ENCODE results near the gene TMEM88. TPM values are rescaled to one million over a fixed set of nuclear protein-coding genes. Genes with fewer than 3 reads are reported as not detected.
A peak's percentile ranks its signal among the peaks of the same experiment; 100 is the strongest.

The TMEM88 gene
- total and polyA plus RNA-seq, 2 of the 13 experiments (the other 11 are each of a cell fraction or from before 2014, with no cell fraction given) = 0.31 to 0.66 TPM

DNA sequence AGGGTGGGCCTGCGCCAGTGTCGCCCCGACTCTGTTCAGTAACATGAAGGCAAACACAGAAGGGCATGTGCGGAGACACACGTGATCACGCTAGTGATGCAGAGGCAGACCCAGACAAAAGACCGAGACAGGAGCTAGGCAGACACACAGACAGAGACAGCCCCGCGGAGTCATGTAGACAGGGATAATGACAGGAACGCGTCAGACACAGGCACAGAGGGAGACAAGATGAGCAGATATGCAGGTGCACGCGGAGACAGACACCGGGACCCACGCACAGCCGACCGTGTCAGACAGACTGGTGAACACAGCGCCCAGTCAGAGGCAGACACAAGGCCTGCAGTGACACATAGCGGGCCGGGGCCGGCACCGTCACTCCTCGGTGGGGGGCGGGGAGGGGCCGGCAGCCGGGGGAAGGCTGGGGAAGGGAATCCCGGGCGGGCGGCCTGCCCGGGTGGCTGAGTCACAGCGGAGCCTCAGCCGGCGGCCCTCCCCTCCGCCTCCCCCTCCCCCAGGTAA, 13.4 kb upstream of the TMEM88 start (continued):
- TF ChIP-seq ZNF468 (CRISPR knock-in tag; IDR thresholded peaks at IDR 0.05) (no peak), ZNF343 (CRISPR knock-in tag; IDR thresholded peaks at IDR 0.05) (0 out of 2 replicates have a peak, but pooled peaks have one; percentile 60), ZNF317 (CRISPR knock-in tag; IDR thresholded peaks at IDR 0.05) (0 out of 2 replicates have a peak, but pooled peaks have one; percentile 19), POLR2A (IDR thresholded peaks at IDR 0.05; ENCODE audit: insufficient read depth in 1 of 2, low read depth in 2 of 2, low read length in 2 of 2) (peak; percentile 45 to 73; a peak in 3 of 4 replicates), TGIF2 (CRISPR knock-in tag; IDR thresholded peaks at IDR 0.05) (no peak; the same call in 1 of the 2 replicates)
- TF ChIP-seq, protein P1, sequence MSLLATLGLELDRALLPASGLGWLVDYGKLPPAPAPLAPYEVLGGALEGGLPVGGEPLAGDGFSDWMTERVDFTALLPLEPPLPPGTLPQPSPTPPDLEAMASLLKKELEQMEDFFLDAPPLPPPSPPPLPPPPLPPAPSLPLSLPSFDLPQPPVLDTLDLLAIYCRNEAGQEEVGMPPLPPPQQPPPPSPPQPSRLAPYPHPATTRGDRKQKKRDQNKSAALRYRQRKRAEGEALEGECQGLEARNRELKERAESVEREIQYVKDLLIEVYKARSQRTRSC (CRISPR knock-in tag; IDR thresholded peaks at IDR 0.05; ENCODE audit: low read depth) = 0 out of 2 replicates have a peak, but pooled peaks have one; percentile 13
- TF ChIP-seq, protein P2, sequence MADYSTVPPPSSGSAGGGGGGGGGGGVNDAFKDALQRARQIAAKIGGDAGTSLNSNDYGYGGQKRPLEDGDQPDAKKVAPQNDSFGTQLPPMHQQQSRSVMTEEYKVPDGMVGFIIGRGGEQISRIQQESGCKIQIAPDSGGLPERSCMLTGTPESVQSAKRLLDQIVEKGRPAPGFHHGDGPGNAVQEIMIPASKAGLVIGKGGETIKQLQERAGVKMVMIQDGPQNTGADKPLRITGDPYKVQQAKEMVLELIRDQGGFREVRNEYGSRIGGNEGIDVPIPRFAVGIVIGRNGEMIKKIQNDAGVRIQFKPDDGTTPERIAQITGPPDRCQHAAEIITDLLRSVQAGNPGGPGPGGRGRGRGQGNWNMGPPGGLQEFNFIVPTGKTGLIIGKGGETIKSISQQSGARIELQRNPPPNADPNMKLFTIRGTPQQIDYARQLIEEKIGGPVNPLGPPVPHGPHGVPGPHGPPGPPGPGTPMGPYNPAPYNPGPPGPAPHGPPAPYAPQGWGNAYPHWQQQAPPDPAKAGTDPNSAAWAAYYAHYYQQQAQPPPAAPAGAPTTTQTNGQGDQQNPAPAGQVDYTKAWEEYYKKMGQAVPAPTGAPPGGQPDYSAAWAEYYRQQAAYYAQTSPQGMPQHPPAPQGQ (CRISPR knock-in tag; IDR thresholded peaks at IDR 0.05; ENCODE audit: borderline replicate concordance) = 0 out of 2 replicates have a peak, but pooled peaks have one; percentile 39

DNA sequence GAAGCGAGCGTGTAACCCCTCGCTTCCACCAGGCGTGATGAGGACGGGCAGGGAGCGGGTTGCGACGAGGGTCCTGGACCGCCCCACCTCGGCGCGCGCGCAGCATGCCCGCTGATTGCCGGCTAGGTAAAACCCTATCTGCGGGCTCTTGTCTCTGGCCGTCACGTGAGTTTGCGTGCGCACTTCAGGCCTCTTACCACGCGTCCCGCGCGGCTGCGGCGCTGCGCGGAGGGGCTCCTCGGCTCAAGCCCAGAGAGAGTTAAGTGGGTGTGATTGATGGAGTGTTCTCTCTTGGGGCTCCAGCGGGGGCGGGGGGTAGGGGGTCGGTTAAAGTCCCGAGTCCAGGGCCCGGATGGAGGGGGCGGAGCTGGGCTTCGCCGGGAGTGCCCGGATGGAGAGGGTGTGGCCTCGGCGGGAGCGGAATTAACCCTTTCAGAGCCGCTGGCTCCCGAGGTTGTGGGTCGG, 12.9 kb upstream of the TMEM88 start:
- Histone ChIP-seq H3K4me2 (ENCODE audit: low read depth, low read length) (peak overlapping the region; percentile 99), H3K79me2 (ENCODE audit: insufficient read depth, low read length) (peaks cover 61% of the 10 kb centered on the region), H3K4me1 (ENCODE audit: insufficient read depth, low read length) (peaks cover 49% of the 10 kb centered on the region), H2AFZ (ENCODE audit: low read length) (no peak overlapping the region), H3K36me3 (replicated peaks in 1 of 2; ENCODE audit: control insufficient read depth in 1 of 2, insufficient read depth in 2 of 2, low read length in 2 of 2) (peaks cover 13 to 15% of the 10 kb centered on the region in 2 experiments; a peak in 4 of 5 replicates), H3K4me3 (replicated peaks in 1 of 3; ENCODE audit: insufficient read depth in 1 of 3, low read depth in 2 of 3, low read length in 3 of 3) (peak overlapping the region; percentile 83 to 95 (median 86)), H4K20me1 (ENCODE audit: insufficient read depth, low read length) (peaks cover 26% of the 10 kb centered on the region), H3K9me3 (ENCODE audit: low read length) (no peaks in the 10 kb centered on the region), H3K9ac (ENCODE audit: insufficient read depth, low read depth, low read length) (peak overlapping the region; percentile 96), H3K27me3 (ENCODE audit: control insufficient read depth in 1 of 2, insufficient read depth in 2 of 2, low read length in 2 of 2) (peaks cover 0 to 3% of the 10 kb centered on the region in 2 experiments; a peak in 1 of 5 replicates), H3K27ac (ENCODE audit: extremely low read length, insufficient read depth, low read length) (peak overlapping the region; percentile 97)
- WGBS (ENCODE audit: low lambda C conversion rate) = 0% methylated on average over 6 of the region's 46 CpGs
- no TSS peak for BruUV-seq (replicated peaks)
- ChIA-PET POLR2A (interaction anchor here (0.8 to 6.4 kb wide), 12 partner anchors 8 to 439 kb away, joined by 3 to 159 read pairs (median 4); partner anchors contain the start of genes CNTROB, CYB5D1, KDM6B and MPDU1), CTCF (ENCODE audit: low intra/inter-chr PET ratio, low total read pairs) (interaction anchor here (0.8 kb wide), 1 partner anchor 19 kb away, joined by 3 read pairs; no protein-coding TSS in a partner anchor)
- ATAC-seq (peak; percentile 30), FAIRE-seq (peak; percentile 53), DNase-seq (ENCODE audit: low spot score) (peak; percentile 80)
- intact Hi-C loops (cut with micrococcal nuclease; ENCODE audit: unreplicated experiment) (loop anchor here (5.0 kb wide), 1 partner anchor 200 kb away; no protein-coding TSS in a partner anchor), in situ Hi-C loops (cut with HindIII; ENCODE audit: extremely low pct_ligation_motif_present, low pct_unique_long_range_greater_than_20kb) (loop anchor here (10.0 kb wide), 1 partner anchor 267 kb away; the partner anchor contains the start of gene CD68)
- TF ChIP-seq, protein P3, sequence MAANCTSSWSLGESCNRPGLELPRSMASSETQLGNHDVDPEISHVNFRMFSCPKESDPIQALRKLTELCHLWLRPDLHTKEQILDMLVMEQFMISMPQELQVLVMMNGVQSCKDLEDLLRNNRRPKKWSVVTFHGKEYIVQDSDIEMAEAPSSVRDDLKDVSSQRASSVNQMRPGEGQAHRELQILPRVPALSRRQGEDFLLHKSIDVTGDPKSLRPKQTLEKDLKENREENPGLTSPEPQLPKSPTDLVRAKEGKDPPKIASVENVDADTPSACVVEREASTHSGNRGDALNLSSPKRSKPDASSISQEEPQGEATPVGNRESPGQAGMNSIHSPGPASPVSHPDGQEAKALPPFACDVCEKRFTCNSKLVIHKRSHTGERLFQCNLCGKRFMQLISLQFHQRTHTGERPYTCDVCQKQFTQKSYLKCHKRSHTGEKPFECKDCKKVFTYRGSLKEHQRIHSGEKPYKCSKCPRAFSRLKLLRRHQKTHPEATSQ (CRISPR knock-in tag; IDR thresholded peaks at IDR 0.05; ENCODE audit: borderline replicate concordance) = 0 out of 2 replicates have a peak, but pooled peaks have one; percentile 39
- TF ChIP-seq, protein P4, sequence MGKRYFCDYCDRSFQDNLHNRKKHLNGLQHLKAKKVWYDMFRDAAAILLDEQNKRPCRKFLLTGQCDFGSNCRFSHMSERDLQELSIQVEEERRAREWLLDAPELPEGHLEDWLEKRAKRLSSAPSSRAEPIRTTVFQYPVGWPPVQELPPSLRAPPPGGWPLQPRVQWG (CRISPR knock-in tag; IDR thresholded peaks at IDR 0.05; ENCODE audit: borderline replicate concordance, low read depth) = no peak
- TF ChIP-seq, protein P5, sequence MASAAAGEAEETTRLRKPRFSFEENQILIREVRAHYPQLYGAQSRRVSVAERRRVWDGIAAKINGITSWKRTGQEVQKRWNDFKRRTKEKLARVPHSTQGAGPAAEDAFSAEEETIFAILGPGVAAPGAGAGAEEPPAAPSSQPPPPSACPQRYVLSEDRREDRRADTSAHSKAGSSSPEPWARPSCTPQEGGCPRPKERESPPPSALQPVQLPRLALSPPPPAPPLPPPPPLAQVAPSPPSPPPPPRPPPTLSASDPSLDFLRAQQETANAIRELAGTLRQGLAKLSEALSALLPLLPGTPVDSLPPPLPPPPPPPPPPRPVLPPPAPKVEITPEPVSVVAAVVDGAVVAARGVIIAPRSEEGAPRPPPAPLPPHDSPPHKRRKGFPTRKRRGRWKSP (CRISPR knock-in tag; IDR thresholded peaks at IDR 0.05) = 0 out of 2 replicates have a peak, but pooled peaks have one; percentile 36
- TF ChIP-seq ZNF619 (CRISPR knock-in tag; IDR thresholded peaks at IDR 0.05) (no peak), ZMAT3 (CRISPR knock-in tag; conservative IDR thresholded peaks at IDR 0.05) (no peak; the same call in 1 of the 2 replicates)

Data from HepG2 (cell line).